HG03469 (cell line): ENCODE measurements around the gene TMEM74B.

Source experiments
- ATAC-seq: cut with Tn5 transposase; IDR thresholded peaks from one replicate; pipeline ENCODE4 v1.9.1; 2021; ENCODE audit warnings: mild to moderate bottlenecking, moderate library complexity, moderate number of reproducible peaks; ENCODE audit not compliant: unreplicated experiment

TMEM74B gene

DNA sequence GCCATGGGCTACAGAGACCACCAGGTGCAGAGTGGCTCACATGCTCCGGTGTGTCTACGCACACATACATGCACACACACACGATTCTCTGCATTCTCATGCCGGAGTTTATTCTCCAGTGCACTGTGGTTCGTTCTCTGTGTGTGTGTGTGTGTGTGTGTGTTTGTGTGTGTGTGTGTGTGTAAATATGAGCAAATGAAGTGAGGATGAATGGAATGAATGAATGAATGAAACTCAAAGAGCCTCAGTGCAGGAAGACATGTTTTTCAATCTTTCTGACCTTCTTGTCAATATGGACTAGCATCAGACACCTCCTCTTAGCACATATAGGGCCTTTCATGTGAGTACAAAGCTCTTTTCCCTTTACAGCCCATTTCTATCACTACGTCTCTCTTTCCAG lies 1.6 kb downstream of the TMEM74B start:
- ATAC-seq, result no peak

DNA sequence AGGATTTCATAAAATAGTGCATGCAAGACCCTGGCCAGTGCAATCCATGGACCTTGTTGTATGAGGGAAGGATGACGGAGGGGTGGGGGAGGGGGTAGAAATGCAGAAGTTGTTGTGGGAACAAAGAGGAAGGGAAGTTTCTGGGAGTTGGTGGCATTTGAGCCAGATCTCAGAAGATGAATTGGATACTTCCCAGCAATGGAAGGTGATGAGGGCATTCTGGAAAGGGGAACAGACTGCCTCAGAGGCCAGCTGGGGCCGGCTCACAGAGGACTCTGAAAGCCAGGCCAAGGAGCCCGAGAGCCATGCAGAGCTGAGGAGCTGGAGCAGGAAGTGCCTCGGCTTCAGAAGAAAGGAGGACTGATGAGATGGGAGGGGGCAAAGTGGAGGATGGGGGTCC lies 2.7 kb downstream of the TMEM74B start:
- no peak for ATAC-seq

DNA sequence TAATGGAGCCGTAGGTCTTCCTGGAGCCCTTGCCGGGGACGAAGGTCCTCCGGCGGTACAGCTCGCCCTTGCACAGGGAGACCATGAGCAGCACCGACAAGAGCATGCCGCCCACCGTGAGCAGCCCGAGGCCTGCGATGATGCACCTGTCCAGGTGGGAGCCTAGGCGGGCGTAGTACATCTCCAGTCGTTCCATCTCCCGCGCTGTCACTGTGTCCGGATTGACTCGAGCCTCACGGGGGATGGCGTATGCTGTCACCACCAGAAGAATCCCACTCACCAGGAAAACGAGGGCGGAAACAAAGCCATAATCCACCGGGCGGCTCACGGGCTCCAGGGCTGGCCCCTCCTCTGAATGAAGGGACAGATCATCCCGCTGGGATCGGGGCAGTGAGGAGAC lies 3.8 kb downstream of the TMEM74B start:
- ATAC-seq, result no peak

DNA sequence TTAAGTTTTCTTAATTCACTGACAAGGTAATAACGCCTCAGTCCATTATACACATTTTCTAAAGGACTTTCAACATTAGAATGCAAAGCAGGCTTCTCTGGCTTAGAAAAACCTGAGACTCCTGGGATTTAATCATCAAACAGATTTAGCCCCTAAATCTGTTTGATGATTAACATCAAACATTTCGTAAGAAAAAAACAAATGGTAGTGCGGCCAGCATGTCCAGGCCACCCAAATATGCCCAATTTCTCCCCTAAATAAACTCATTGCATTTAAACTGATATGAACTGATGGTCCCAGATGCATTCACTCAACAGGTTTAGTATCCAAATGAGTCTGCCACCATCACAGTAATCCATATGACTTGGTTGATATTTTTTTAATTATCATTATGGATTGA lies 6.2 kb downstream of the TMEM74B start:
- ATAC-seq, result no peak

DNA sequence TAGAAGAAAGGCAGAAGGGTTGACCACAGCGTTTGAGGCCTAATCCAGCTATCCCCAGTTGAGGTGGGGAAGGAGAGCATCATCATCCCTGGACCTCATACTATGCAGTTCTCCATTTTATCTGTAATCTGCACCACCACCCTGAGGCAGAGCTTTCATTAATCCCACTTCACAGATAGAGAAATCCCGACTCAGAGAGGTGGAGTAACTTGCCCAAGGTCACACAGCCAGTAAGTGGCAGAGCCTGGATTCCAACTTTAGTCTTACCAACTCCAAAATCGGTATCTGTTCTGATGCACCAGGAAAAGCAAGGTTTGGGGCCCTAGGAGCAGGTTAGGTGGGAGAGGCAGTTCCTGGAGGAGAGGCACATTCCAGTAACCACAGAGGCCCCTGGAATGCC lies 6.7 kb downstream of the TMEM74B start:
- ATAC-seq, result no peak

DNA sequence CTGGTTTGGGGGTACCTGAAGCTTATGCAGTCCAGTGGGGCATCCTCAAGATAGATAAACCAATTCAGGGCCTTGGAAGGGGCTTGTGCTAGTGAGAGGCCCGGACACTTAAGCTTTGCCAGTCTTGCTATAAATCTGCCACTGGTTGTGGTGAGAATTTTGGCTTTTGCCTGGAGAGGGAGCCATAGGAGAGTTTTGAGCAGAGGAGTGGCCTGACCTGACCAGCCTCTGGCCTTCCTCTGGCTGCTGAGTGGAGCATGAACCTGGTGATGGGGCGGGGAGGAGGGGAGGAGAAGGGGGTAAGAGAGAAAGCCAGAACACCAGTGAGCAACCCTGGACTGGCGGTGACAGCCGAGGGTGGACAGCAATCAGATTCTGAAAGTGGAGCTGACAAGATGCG lies 7.1 kb downstream of the TMEM74B start:
- no peak for ATAC-seq

DNA sequence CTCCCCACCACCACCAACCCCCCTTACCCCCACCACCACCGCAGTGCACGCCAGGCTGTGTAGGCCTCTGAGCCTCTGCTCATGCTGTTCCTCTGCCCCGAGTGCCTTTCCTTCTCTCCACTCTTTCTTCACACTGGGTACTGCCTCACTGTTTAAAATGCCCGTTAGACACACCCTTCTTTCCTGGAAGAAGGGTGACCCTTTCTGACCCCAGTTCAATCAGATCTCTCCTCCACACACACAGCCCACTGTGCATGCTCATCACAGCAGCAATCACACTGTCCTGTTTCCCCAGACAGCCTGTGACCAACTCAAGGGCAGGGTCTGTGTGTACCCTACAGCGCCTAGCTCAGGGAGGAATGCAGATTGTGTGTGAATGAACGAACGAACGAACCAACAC lies 10.0 kb downstream of the TMEM74B start:
- no peak for ATAC-seq

DNA sequence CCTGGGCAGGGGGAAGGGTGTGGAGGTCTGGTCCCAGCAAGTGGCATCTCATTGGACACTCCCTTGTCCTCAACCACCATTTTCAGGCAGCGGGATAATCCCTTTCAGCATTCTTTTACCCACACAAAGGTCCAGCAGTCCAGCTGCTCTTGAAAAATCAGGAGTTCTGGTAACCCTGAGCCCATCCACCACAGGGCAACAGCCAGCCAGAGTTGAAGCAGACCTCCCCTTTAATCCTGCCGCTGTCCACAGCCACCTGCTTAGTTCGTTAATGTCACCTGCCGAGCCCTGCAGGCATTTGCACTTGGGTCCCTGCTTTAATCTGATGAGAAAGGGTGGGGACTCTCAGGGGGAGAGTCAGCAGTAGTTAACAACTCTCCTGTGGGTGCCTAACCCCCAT lies 11.1 kb downstream of the TMEM74B start:
- no peak for ATAC-seq

DNA sequence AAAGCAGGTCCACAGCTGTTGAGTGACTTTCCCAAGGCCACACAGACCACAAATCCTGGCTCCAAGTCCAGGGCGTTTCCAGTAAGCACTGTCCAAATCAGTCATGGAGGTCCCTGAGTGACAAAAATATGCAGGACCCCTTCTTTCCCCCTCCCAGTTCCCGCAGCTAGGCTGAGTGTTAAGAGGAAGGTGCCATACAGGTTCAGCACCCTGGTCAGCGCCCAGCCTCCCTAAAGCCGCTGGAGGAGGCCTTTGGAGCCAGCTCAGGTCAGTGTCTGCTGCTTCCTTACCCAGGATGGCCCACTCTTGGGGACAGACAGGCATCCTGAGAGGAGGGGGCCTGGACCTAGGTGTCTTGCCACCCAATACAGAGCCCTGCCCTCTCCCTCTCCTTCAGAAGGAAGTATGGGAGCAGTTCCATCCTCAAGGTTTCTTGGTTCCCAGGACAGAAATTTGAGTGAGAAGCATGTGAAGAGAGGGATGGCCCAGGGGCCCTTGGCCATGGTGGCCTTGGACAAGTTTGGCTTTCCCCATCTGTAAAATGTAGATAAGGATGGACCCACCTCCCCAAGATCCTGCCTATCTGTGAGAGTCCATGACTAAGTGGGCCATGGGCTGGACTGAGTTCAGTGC lies 13.2 kb downstream of the TMEM74B start:
- no peak for ATAC-seq

DNA sequence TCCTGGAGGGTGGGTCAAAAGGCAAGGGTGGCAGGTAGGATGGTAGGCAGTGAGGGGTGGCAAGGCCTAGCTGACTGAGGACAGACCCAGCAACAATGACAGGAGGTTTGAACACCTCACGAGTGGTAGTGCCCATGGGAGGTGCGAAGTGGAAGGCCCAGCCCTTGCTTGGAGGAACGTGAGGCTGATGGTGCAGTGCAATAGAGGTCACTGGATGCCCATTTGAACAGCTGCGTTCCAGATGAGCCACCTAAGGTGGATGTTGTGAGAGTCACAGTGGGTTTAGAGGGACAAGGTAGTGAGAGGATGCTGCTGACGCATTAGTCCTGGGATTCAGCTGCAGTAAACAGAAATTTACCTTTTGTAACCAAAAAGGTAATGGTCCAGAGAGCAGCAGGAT lies 15.6 kb downstream of the TMEM74B start:
- no peak for ATAC-seq

DNA sequence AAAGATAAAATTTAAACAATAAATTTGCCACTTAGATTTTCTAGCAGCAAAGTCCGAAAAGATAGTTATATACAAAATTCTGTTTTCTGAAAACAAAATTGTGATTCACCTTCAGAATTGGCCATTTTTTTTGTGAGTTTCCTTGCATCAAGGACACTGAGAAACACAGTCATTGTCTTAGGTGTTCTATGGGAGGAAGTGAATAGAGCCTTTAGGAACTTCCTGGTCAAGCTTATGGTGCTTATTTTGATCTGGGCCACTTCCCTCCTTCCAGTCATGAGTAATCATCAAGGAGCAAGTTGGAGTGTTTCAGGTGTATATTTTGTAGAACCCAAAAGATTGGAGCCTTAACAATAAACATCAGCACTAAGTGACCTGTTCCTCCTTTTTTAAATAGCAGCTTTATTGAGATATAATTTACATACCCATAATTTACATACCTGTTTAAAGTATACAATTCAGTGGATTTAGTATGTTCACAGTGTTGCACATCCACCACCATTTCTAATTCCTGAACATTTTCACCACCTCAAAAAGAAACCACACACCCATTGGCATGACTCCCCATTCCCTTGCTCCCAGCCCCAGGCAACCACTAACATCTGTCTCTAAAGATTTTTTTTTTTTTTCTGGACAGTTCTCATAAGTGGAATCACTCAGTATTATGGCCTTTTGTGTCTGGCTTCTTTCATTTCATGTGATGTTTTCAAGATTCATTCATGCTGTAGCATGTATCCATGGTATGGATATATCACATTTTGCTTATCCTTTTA lies 17.6 kb downstream of the TMEM74B start:
- no peak for ATAC-seq

DNA sequence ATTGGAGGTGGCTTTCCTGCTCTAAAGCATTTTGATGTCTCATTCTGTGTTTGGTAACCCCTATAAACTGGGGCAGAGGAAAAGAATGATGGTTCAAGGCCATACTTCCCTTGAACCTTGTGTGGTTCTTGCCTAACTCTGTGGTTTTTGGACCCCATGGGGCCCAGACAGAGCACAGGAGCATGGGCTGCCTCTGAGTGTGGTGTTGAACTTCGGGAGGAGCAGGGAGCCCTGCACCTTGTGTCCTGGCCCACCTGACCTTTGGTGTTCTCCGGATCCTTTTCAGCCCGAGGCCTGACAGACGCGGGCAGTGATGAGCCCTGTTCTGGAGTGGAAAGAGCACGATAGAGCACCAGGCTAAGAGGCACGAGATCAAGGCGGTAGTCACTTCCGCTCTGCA lies 18.8 kb downstream of the TMEM74B start:
- no peak for ATAC-seq

DNA sequence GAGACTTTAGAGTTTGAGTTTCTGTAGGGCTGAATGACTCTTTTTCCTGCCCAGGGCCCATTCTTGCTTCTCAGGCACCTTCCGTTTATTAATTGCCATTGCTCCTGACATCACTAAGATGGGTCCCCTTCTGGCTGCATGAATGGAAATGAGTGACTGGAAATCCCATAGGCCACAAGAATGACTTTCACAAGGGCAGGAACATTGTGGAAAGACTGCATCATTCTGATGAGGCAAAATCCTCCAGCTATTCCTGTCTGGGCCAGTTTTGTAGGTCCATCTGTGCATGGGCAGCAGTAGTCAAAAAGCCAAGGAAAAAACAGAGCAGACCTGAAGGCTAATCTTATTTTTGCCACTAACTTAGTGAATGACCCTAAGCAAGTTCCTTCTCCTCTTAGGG lies 19.3 kb downstream of the TMEM74B start:
- ATAC-seq, result no peak

DNA sequence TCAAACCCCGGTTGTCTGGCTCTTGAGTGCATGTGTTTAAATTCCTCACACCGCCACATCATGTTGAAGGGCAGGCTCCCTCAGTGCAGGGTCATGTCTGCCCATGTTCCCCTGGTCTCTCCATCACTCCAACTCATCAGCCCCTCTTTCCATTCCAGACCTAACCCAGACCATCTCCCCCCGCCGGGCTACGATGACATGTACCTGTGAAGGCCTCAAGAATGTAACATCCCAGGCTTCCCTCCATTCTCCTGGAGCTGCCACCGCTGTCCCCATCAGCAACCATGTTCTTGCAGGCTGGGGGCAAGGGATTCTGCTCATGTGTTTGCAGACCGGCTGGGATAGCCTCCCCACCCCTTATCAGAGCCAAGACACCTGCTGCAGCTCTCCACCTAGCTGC lies 19.9 kb downstream of the TMEM74B start:
- ATAC-seq, result no peak

DNA sequence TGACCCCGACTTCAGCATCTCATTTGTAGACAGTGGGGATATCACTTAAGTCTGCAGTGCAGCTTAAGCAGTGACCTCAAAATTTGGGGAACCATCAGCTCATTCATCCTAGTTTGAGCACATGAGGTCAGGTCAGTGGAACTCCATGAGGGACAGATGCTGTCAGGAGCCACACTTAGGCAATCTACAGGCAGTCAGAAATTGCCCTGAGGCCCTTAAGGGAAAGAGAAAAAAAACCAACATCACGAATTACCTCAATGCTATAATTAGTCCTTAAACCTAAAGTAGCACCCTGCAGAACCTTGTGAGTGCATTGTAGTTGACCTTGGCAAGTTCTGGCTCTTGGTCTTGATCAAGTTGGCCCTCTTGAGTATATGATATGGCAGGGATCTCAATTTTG lies 21.1 kb downstream of the TMEM74B start:
- ATAC-seq, result no peak

DNA sequence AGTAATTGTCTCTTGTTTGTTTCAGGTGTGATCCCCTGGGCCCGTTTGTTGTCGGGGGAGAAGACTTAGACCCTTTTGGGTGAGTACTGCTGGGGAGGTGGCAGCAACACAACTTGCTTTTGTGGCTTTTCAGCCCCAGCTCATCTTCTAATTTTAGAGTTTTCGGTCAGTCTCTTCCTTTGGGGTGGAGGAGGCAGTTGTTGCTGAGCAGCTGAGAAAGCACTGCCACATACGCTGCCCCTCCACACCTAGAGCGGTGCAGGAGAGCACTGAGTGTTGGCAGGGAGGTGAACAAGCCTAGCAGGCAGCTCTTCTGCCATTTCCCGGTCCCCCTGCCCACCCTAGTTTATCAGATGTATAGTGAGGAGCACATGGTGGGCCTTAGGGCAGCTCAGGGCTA lies 21.7 kb downstream of the TMEM74B start:
- ATAC-seq, result no peak

DNA sequence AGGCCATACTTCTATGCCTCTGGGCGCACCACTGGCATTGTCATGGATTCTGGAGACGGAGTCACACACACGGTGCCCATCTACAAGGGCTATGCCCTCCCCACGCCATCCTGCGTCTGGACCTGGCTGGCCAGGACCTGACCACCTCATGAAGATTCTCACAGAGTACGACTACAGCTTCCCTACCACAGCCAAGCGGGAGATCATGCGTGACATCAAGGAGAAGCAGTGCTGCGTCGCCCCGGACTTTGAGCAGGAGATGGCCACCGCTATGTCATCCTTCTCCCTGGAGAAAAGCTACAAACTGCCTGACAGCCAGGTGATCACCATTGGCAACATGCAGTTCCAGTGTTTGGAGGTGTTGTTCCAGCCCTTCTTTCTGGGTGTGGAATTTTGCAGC lies 23.8 kb downstream of the TMEM74B start:
- ATAC-seq, result no peak

DNA sequence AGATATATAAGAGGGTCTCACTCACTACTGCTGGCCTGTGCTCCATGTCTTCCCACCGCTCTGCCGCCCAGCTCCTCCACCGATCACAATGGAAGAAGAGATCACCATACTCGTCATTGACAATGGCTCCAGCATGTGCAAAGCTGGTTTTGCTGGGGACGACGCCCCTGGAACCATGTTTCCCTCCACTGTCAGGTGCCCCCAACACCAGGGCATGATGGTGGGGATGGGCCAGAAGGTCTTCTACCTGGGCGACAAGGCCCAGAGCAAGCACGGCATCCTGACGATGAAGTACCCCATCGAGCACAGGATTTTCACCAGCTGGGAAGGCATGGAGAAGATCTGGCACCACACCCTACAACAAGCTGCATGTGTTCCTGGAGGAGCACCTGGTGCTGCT lies 24.3 kb downstream of the TMEM74B start:
- no peak for ATAC-seq

DNA sequence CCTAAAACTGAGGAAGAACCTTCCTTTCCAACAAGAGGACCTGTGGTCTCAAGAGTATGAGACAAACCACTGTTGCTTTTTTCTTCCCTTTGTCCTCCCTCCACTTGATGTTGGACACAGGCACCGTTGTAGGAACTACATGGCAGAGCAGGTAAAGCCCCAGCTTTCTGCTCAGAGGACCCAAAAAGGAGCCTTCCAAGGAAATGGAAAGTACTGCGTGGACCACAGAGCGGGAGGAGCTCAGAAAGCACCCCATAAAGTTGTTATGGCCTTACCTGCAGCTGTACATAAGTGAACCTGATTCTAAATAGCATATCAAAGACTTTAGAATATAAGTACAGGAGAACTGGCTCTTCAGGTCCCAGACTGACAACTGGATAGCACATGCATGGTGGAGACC lies 29.4 kb downstream of the TMEM74B start:
- no peak for ATAC-seq

DNA sequence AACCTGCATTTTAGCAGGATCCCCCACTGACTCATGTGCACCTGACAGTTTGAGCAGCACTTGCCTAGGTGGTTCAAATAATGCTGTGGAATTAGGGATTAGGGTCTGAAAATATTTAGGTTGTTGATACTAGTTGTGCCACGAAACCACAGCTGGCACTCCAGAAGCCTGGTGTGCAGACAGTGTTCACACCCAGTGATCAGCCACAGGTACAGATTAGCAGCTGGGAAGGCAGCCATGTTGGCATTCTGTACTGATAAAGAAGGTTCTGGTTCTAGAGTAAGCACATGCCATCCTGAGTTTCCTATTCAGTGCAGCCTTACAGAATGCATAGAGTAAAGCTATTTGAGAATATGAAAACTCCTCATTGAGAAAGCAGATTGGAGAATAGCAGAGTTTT lies 30.1 kb downstream of the TMEM74B start:
- ATAC-seq, result no peak

DNA sequence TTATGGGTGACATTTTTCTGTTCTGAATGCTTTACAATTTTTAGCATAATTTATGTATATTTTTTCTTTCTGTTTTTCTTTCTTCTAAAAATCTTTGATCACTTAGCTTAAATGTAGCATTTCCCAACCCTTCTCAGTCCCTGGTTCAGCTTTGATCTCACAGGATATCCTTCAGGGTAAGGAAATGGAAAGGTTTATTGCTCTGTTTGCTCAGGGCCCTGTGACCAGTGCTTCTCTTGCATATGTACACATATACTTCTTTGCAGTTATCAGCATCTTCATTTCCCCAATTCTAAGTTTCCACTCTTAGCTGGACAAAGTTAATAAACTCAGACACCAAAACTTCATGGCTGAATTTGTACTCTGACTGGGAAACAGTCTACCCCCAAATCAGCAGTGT lies 30.6 kb downstream of the TMEM74B start:
- ATAC-seq, result no peak

DNA sequence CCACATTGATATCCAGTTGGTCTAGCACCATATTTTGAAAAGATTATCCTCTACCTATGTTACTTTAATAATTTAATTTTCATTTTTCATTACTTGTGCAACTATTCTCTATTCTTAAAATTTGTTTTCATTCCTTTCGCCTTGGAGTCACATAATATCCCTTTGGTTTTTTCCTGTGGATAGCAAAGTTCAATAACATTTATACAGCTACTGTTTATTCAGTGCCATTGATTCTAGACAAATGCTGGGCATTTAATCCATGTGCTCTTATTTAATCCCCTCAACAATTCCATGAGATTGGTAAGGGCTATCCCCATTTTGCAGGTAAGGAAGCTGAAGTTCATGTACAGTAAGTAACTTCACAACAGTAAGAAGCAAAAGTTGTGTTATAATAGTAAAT lies 33.8 kb downstream of the TMEM74B start:
- no peak for ATAC-seq

DNA sequence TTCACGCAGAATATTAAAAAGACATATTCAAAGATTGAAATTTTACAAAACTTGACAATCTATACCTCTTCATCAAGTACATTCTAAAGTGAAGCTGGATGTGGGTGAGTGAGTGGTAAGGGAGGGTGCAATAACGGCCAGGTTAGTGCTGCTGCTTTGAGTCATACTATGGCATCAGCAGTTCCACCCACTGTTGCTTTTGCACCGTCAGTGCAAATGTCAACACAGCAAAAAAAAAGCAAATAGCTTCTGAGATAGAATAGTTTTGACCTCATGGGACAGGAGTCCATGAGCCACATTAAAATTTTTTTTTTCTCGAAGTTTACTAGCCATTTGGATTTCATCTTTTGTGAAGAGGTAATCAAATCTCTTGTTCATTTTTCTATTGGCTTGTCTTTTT lies 34.6 kb downstream of the TMEM74B start:
- ATAC-seq, result no peak
